Astrocyte of the cerebellum (primary cell): ENCODE data around the gene CELSR3.

Experiments
- DNase-seq: peaks from one replicate; pipeline ENCODE4 v3.0.0-alpha.2; 2011; ENCODE audit warnings: low read depth
- H3K4me3 ChIP-seq: 2 replicates; pipeline ENCODE4 v1.5.1; 2011; ENCODE audit warnings: mild to moderate bottlenecking, low read depth, low read length, moderate library complexity
- in situ Hi-C: cut with HindIII; loops from 2 replicates; pipeline ENCODE4 v1.10.0; 2017; ENCODE audit warnings: low sequenced_read_pairs
- TF ChIP-seq, protein P1 (sequence below): IDR thresholded peaks from 2 replicates; pipeline ENCODE4 v1.5.1; 2012; ENCODE audit warnings: low read length, low read depth, moderate library complexity, mild to moderate bottlenecking; ENCODE audit errors: missing control alignments

CELSR3 gene

DNA sequence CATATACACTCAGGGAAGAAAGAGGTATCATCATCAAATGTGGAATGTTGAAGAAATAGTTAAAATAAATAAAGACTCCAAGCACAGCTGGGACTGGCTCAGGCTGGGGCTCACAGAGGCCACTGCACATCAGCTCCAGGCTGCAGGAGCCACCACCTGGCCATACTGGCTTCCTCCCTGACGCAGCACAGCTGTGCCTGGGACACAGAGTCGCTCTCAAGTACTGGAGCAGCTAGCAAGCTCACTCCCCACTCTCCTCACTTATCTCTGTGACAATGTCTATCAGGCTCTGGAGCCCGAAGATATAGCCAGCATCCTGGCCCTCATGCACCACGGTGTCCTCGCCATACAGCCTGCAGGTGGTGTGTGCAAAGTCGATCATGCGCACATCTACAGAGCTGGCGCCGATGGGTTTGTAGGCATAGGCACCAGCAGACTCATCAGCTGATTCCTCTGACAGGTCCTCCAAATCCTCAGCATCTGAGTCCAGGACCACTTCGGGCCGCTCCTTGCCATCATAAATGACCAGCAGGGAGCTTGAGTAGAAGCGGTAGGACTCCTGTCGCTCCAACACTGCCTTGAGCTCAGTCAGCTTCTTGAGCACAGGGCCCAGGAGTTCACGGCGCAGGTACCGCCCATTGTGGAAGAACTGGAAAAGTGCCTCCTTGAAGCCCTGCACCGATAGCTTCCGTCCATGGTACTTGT is 25.5 kb upstream of the CELSR3 start:
- H3K4me3 ChIP-seq = no peak overlapping the region
- in situ Hi-C loops = no loop called here
- DNase-seq = no peak
- TF ChIP-seq, protein P1, sequence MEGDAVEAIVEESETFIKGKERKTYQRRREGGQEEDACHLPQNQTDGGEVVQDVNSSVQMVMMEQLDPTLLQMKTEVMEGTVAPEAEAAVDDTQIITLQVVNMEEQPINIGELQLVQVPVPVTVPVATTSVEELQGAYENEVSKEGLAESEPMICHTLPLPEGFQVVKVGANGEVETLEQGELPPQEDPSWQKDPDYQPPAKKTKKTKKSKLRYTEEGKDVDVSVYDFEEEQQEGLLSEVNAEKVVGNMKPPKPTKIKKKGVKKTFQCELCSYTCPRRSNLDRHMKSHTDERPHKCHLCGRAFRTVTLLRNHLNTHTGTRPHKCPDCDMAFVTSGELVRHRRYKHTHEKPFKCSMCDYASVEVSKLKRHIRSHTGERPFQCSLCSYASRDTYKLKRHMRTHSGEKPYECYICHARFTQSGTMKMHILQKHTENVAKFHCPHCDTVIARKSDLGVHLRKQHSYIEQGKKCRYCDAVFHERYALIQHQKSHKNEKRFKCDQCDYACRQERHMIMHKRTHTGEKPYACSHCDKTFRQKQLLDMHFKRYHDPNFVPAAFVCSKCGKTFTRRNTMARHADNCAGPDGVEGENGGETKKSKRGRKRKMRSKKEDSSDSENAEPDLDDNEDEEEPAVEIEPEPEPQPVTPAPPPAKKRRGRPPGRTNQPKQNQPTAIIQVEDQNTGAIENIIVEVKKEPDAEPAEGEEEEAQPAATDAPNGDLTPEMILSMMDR = no peak

DNA sequence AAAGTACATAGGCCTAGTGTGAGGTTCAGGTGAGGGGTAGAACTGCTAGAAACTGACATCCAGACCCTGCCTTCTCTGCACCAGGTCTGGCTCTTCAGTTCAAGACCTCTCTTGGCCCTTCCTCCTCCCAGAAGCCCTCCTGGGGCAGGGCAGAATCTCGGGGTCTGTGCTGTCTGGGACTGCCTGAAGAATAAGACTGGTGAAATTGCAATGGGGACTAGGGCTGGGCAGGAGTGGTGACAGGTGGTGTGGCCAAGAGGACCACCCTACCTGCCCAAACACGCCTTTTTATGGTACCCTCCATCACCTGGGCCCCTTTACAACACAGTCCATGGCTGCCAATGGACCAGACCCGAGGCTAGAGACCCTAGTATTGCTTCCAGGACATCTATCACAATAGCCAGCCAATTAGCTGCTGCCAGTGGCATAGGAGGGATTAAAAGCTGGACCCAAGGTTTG is 24.6 kb upstream of the CELSR3 start:
- in situ Hi-C loops = no loop called here

DNA sequence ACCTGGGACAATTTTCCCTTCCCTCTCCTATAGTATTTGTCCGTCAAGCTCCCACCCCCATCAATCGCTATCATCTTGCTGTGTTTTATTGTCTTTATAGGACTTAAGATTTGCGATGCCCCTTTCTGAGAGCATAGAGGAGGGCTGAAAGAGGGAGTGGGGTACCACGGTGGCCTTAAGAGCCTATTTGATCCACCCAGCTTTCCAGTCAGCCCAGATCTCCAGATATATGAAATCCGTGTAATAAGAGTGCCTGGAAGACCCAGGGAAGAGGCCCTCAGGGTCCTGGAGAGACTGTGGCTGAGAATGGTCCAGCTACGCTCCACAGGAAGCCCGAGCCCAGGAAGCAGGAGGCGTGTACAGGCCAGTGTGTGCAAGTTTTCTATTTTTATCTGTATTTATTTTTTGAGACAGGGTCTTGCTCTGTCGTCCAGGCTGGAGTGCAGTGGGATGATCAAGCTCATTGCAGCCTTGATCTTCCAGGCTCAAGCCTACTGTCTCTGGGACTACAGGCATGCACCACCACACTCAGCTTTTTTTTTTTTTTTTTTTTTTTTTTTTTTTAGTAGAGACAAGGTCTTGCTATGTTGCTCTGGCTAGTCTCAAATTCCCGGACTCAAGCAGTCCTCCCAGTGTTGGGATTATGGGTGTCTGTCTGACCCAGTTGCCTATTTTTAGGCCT is 24.0 kb upstream of the CELSR3 start:
- in situ Hi-C loops = no loop called here
- no peak for DNase-seq
- TF ChIP-seq, protein P1 = no peak
- no peak overlapping the region for H3K4me3 ChIP-seq

More for the DNA sequence above, 24.6 kb upstream of the CELSR3 start:
- no peak overlapping the region for H3K4me3 ChIP-seq
- no peak for DNase-seq
- TF ChIP-seq, protein P1 = no peak

DNA sequence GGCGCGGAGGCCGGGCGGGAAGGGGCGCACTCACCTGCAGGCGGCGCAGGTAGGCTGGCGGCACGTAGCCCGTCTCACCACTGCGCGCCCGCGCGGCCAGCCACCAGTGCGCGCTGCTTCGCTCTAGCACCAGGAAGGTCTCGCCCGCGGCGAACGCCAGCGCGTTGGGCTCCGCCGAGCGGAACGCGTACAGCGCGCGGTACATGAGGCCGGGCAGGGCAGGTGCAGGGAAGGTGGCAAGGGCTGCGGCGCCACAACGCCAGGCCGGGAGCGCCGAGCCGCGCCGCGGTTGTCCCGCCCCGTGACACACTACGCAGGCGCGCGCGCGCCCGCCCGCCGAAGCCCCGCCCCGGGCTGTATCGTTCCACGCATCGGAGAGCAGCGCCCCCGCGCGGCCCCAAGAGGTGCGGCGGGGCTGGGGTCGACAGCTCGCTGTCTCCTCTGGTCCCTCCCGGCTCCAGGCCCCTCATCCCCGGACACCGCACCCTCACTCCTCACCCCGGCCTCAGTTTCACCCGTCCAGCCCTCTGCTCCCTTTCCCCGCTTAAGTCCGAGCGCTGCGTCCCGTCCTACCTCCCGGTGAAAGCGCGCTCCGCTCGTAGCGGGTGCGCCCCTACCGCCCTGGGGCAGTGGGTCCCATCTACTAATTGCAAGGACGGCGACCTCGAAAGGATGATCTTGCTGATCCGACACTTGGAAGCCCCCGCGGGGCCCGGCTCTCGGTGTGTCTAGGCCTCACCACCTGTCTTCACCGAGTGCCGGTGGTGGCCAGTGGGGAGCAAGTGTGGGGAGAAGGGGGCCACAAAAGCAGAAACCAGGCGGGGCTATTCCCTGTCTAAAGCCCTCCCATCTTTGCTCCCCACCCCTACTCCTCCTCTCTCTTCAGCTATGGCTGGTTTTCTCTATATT is 23.2 kb upstream of the CELSR3 start, which contains the start of gene NCKIPSD:
Gene NCKIPSD (minus strand): TSS at position 313 of the 909 bp plus-strand sequence. CDS start 108 bp downstream, at position 205.
- TF ChIP-seq, protein P1 = peak; percentile 63
- in situ Hi-C loops = no loop called here
- H3K4me3 ChIP-seq = peak within 1 kb of the TSS; percentile 75
- no peak for DNase-seq

DNA sequence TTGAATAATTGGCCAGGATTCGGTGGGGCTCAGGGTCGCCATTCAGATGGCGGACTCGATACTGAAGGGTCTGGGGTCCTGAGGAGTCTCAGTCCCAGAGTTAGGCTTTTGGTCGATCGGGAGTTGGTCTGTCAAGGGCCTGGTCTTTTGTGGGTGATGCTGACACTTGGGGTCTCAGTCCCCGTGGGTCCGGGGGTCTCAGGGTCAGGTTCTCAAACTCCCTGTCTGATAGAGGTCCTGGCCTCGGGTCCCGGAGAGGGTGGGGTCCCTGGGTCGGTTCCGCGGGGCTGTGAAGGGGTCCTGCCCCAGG is 22.6 kb upstream of the CELSR3 start:
- TF ChIP-seq, protein P1 = peak; percentile 51
- in situ Hi-C loops = no loop called here
- peak overlapping the region; percentile 75 for H3K4me3 ChIP-seq
- no peak for DNase-seq

DNA sequence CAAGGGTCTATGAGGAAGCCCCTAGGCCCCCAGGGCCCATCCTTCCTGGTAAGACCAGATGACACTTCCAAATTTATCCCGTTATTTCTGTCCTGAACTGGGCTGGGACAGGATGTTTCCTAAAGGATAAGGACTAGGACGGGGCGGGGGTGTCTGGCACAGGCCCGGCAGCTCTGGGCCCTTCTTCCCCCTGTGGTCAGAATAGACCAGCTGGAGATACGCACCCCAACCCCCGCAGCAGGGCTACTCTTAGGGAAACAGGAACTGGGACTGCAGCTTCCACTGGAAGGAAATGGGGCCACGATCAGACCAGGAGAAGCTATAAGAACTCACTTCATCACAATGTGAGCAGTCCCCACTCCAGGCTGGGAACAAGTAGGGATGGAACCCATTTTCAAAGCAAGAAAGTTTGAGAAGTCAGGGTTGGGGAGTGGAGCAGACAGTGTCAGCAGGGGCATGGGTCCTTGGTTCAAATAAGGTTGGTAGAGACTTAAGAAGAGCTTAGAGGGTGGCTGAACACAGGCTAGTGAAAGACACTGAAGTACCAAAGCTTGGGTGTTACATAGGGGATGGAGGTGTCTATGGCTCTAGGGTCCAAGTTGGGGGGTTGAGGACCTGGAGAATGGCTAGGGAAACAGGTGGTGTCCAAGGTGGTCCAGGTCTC is 21.9 kb upstream of the CELSR3 start:
- no peak for DNase-seq
- H3K4me3 ChIP-seq = peak overlapping the region; percentile 75
- in situ Hi-C loops = no loop called here
- TF ChIP-seq, protein P1 = no peak
